B cell (primary cell): ENCODE measurements around the gene TBC1D30. TPM values are rescaled to one million over a fixed set of nuclear protein-coding genes. Genes with fewer than 3 reads are reported as not detected.

Experiments used
- ATAC-seq: fragments of 200-7000 bp; cut with Tn5 transposase; one replicate; pipeline ENCODE4 v1.10.0; 2021; ENCODE audit warnings: low read depth, mild to moderate bottlenecking, moderate number of reproducible peaks, moderate library complexity
- CTCF ChIA-PET: fragments of 350-600 bp; sonication (Branson Sonifier 250); formaldehyde crosslinking; loops from one replicate; lab custom pipeline; 2021; ENCODE audit warnings: antibody characterized with exemption, inconsistent platforms; lab: Charles Lee
- POLR2A ChIA-PET: fragments of 350-600 bp; sonication (Branson Sonifier 250); formaldehyde crosslinking; loops from one replicate; lab custom pipeline; 2021; ENCODE audit warnings: antibody characterized with exemption; lab: Charles Lee
- DNase-seq: peaks from one replicate; pipeline ENCODE4 v3.0.0; 2013
- H2AFZ ChIP-seq: 2 replicates; pipeline ENCODE4 v1.6.1; 2012; ENCODE audit warnings: mild to moderate bottlenecking, low read depth, low read length; ENCODE audit not compliant: insufficient read depth, poor library complexity, severe bottlenecking
- H3K27ac ChIP-seq, 2 donors: 1 replicate in 1 of 2; 2 replicates in 1 of 2; pipeline ENCODE4 v1.5.1; 2012 to 2013; ENCODE audit warnings: low read length in 2 of 2, mild to moderate bottlenecking in 2 of 2, moderate library complexity in 1 of 2
- H3K27me3 ChIP-seq, 4 experiments: fragments of 200-600 bp in 1 of 4; sonication (generic) in 1 of 4; replicated peaks in 1 of 4; 1 replicate in 2 of 4; 2 replicates in 2 of 4; pipeline versions ENCODE4 v1.6.1 to v1.7.0; 2013 to 2016; ENCODE audit warnings: low read length in 3 of 4, mild to moderate bottlenecking in 2 of 4, mixed read lengths in 1 of 4, moderate library complexity in 1 of 4; ENCODE audit not compliant: insufficient read depth in 4 of 4, control insufficient read depth in 3 of 4; ENCODE audit errors: control extremely low read depth in 1 of 4
- H3K36me3 ChIP-seq, 2 experiments: replicated peaks in 1 of 2; 1 replicate in 1 of 2; 2 replicates in 1 of 2; pipeline versions ENCODE4 v1.6.1 to v1.7.1; 2013; ENCODE audit warnings: low read length in 1 of 2; ENCODE audit not compliant: insufficient read depth in 2 of 2, control insufficient read depth in 1 of 2; ENCODE audit errors: control extremely low read depth in 1 of 2, extremely low read depth in 1 of 2
- H3K4me1 ChIP-seq, 2 donors: fragments of 200-600 bp in 1 of 2; sonication (generic) in 1 of 2; 1 replicate in 1 of 2; 2 replicates in 1 of 2; pipeline versions ENCODE4 v1.5.1 to v1.6.1; 2013 to 2017; ENCODE audit warnings: low read length in 2 of 2; ENCODE audit not compliant: control insufficient read depth in 2 of 2, insufficient read depth in 2 of 2
- H3K4me2 ChIP-seq: replicated peaks from 2 replicates; pipeline ENCODE3; 2012; ENCODE audit warnings: mild to moderate bottlenecking, low read depth, low read length; ENCODE audit not compliant: poor library complexity, severe bottlenecking
- H3K4me3 ChIP-seq, 5 experiments: fragments of 200-600 bp in 1 of 5; sonication (generic) in 1 of 5; 1 replicate in 3 of 5; 2 replicates in 2 of 5; pipeline versions ENCODE4 v1.5.1 to v1.7.0; 2011 to 2016; ENCODE audit warnings: low read length in 4 of 5, mild to moderate bottlenecking in 4 of 5, low read depth in 2 of 5, control low read depth in 1 of 5, moderate library complexity in 1 of 5; ENCODE audit not compliant: insufficient read depth in 1 of 5; ENCODE audit errors: control extremely low read depth in 1 of 5, extremely low read depth in 1 of 5
- H3K79me2 ChIP-seq: fragments of 200-600 bp; sonication (generic); one replicate; pipeline ENCODE4 v1.6.0; 2016; ENCODE audit warnings: low read length; ENCODE audit not compliant: control insufficient read depth, insufficient read depth
- H3K9ac ChIP-seq: fragments of 200-600 bp; sonication (generic); 2 replicates; pipeline ENCODE4 v1.6.1; 2017; ENCODE audit warnings: mild to moderate bottlenecking, low read length, moderate library complexity
- H3K9me3 ChIP-seq, 3 donors: one replicate each; pipeline versions ENCODE4 v1.6.1 to v1.7.1; 2013; ENCODE audit warnings: low read length in 2 of 3; ENCODE audit not compliant: control insufficient read depth in 2 of 3, insufficient read depth in 1 of 3; ENCODE audit errors: control extremely low read depth in 1 of 3
- H4K20me1 ChIP-seq: 2 replicates; pipeline ENCODE4 v1.6.0; 2012; ENCODE audit warnings: mild to moderate bottlenecking, low read length; ENCODE audit not compliant: insufficient read depth, control insufficient read depth, poor library complexity, severe bottlenecking
- H3K27ac Mint-ChIP-seq: one replicate; pipeline ENCODE4 v1.8.0; 2021; ENCODE audit warnings: mixed read lengths
- H3K27me3 Mint-ChIP-seq: one replicate; pipeline ENCODE4 v1.8.0; 2021; ENCODE audit warnings: mixed read lengths
- H3K4me1 Mint-ChIP-seq: one replicate; pipeline ENCODE4 v1.8.0; 2021; ENCODE audit warnings: mixed read lengths
- H3K4me3 Mint-ChIP-seq: one replicate; pipeline ENCODE4 v1.8.0; 2021; ENCODE audit warnings: mixed read lengths
- H3K9me3 Mint-ChIP-seq: one replicate; pipeline ENCODE4 v1.8.0; 2022; ENCODE audit warnings: mixed read lengths; ENCODE audit not compliant: insufficient read depth
- EZH2 ChIP-seq: IDR thresholded peaks from 2 replicates; pipeline ENCODE4 v1.6.1; 2012; ENCODE audit warnings: borderline replicate concordance, low read depth, mild to moderate bottlenecking, moderate library complexity, low read length; ENCODE audit not compliant: insufficient read depth, poor library complexity, severe bottlenecking
- intact Hi-C: fragments of 100-400 bp; cut with micrococcal nuclease; formaldehyde crosslinking; loops from one replicate; pipeline ENCODE4 v1.10.0; 2022
- polyA plus RNA-seq: library from polyadenylated mRNA; depleted of rRNA; stranded (reverse); fragments of >200 nt; gene quantifications from 2 replicates; pipeline ENCODE4 v1.2.3, GENCODE V29; 2012
- total RNA-seq, 2 donors: library from RNA; stranded (reverse); fragments of 120-200 nt in 1 of 2; gene quantifications; 1 replicate in 1 of 2; 2 replicates in 1 of 2; pipeline versions ENCODE4 v1.2.3 to v1.2.4, GENCODE V29; 2013 to 2022
- TF ChIP-seq, protein P1 (sequence below): fragments of 200-600 bp; IDR thresholded peaks from one replicate; pipeline ENCODE4 v1.8.0; 2022; ENCODE audit warnings: antibody characterized with exemption, mild to moderate bottlenecking

The TBC1D30 gene
- total and polyA plus RNA-seq, 2 donors (not counting 1 experiment from before 2014, with no cell fraction given) = 0.06 to 0.10 TPM

DNA sequence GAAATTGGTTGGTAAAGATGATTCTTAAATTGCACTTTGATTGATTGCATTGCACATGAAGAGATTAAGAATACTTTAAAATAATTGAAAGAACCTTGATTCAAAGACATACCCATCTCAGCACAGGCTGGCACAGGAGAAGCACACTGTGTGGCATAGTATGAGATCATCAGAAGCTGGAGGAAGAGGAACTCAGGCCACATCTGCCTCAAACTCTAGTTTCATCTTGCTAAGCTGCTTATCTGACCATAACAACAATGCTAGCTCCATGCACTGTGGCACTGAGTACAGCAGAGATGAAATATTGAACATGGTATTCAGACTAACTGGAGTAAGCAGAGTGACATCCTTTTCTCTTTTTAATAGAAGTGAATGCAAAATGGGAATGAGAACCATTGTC lies 99.1 kb downstream of the TBC1D30 start:
- H3K9me3 Mint-ChIP-seq = no peaks in the 10 kb centered on the region
- ATAC-seq = no peak
- Histone ChIP-seq H4K20me1 (no peaks in the 10 kb centered on the region), H3K9ac (no peak overlapping the region), H3K79me2 (no peaks in the 10 kb centered on the region), H3K36me3 (no peaks in the 10 kb centered on the region), H3K27ac (no peak overlapping the region), H3K27me3 (no peaks in the 10 kb centered on the region), H3K9me3 (no peaks in the 10 kb centered on the region), H2AFZ (no peak overlapping the region), H3K4me2 (no peak overlapping the region), H3K4me3 (no peak overlapping the region), H3K4me1 (no peaks in the 10 kb centered on the region)
- intact Hi-C loops = no loop called here
- TF ChIP-seq, protein P1, sequence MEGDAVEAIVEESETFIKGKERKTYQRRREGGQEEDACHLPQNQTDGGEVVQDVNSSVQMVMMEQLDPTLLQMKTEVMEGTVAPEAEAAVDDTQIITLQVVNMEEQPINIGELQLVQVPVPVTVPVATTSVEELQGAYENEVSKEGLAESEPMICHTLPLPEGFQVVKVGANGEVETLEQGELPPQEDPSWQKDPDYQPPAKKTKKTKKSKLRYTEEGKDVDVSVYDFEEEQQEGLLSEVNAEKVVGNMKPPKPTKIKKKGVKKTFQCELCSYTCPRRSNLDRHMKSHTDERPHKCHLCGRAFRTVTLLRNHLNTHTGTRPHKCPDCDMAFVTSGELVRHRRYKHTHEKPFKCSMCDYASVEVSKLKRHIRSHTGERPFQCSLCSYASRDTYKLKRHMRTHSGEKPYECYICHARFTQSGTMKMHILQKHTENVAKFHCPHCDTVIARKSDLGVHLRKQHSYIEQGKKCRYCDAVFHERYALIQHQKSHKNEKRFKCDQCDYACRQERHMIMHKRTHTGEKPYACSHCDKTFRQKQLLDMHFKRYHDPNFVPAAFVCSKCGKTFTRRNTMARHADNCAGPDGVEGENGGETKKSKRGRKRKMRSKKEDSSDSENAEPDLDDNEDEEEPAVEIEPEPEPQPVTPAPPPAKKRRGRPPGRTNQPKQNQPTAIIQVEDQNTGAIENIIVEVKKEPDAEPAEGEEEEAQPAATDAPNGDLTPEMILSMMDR = no peak
- no peak for TF ChIP-seq EZH2
- DNase-seq = no peak
- no peak overlapping the region for H3K27ac Mint-ChIP-seq
- H3K27me3 Mint-ChIP-seq = peaks cover 29% of the 10 kb centered on the region
- no peaks in the 10 kb centered on the region for H3K4me1 Mint-ChIP-seq
- ChIA-PET CTCF (no interaction called here), POLR2A (no interaction called here)
- no peak overlapping the region for H3K4me3 Mint-ChIP-seq

Other genes starting within 250 kb of the TBC1D30 start
- 104 and 107 TPM in 2 replicates for gene RASSF3, start 214.2 kb upstream of the TBC1D30 start, total RNA-seq
- gene RASSF3, start 214.2 kb upstream of the TBC1D30 start, polyA plus RNA-seq = 25.8 and 26.1 TPM in 2 replicates
- 26.7 and 31.7 TPM in 2 replicates for gene GNS, start 65.2 kb upstream of the TBC1D30 start, total RNA-seq
- 7.0 and 8.8 TPM in 2 replicates for gene GNS, start 65.2 kb upstream of the TBC1D30 start, polyA plus RNA-seq